Activated CD8-positive, alpha-beta memory T cell treated with anti-CD3 and anti-CD28 coated beads for 24 hours (primary cell): ENCODE results near the gene CASP8.
"Not testable (repeated sequence)": the region's sequence is repeated elsewhere in the genome, so short reads cannot be mapped to it uniquely, and the experiment has no call there.

Experiments used
- DNase-seq: peaks from one replicate; pipeline ENCODE4 v3.0.0-alpha.2; 2020

CASP8 gene

DNA sequence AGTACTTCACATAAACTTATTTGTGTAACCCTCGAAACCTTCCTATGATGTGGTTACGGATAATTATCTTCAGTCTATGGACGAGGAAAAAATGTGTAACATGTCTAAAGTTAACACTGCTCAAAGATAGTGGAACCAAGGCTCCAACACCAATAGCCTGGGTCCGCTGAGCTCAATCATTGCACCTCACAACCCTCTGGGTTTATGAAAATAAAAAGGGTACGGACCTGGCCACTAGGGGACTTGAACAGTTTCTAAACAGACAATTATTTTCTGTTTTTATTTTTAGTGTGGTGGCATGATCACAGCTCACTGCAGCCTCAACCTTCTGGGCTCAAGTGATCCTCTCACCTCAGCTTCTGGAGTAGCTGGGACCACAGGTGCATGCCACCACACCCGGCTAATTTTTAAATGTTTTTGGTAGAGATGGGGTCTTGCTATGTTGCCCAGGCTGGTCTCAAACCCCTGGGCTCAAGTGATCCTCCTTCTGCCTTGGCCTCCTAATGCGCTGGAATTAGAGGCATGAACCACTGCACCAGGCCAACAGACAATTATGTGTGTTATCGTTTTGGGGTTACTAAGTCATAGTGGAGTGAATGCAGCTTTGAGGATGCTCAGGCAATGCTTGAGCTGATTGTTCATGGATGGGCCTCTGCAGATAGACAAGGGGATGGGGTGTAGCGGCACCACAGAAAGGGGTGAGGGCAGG, 10.1 kb downstream of the CASP8 start:
- no peak for DNase-seq

DNA sequence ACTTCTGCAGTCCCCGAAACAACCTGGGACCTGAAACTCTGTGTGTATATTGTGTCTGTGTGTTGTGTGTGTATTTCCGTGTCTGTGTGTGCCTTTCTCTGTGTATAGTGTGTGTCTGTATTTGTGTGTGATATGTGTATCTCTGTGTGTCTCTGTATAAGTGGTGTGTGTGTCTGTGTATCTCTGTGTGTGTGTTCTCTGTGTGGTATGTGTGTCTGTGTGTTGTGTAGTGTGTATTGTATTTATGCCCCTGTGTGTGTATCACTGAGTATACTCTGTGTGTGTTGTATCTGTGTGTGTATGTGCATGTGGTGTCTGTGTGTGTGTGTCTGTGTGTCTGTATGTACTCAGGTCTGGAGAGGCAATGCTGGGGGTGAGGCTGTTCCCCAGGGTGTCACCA, 11.6 kb downstream of the CASP8 start:
- no peak for DNase-seq

DNA sequence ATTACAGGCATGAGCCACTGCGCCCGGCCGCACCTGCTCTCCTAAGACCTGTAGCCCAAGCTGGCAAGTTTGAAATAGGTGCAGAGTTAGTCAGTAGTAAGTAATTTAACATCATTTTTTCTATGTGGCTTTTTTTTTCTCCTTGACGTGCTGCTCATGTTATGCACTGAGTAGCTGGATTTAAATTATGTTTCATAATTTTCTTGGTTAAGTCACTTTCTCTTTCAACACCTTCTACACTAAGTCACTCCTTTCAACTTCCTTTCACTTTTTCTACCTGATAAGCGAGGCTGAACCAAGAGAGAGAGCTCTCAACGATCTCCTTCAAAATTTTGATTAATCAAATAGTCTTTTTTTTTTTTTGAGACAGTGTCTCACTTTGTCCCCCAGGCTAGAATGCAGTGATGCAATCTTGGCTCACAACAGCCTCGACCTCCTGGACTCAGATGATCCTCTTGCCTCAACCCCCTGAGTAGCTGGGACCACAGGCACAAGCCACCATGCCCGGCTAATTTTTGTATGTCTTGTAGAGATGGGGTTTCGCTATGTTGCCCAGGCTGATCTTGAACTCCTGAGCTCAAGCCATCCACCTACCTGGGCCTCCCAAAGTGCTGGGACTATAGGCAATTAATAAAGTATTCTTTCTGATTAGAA, 13.1 kb downstream of the CASP8 start:
- no peak for DNase-seq

DNA sequence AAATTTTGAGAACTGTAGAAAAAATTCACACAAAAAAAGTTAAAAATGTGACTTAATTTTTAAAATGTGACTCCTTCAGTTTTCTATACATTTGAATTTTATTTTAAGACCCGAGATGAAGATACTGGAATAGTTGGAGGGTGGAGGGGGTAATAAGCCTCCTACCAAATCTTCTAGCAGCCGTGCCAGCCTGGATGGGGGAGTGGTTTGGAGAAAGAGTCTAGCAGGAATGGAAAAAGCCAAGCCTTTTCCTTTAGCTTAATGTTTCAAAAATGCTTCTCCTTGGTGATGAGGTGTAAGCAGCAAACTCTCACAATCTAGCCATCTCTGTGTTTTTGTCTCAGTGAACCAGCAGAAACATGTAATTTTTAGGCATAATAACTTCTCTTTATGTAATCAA, 14.7 kb downstream of the CASP8 start:
- no peak for DNase-seq

DNA sequence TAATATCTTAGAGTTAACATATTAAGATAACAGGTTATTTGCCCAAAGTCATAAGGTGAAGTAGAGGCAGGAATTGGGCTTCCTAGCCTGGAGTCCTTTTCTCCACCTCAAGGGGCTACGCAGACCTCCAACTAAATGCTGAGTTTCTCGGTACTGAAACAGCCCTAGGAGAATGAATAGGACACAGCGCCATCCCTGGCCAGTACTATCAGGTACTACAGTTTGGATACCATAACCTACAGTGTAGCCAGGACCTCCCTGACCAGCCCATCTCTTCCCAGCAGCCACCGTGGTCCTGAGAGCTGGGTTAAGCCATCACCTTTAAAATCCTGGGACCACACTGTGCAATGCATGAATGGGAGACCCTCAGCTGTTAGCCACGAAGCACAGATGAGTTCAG, 15.7 kb downstream of the CASP8 start:
- DNase-seq, result no peak

DNA sequence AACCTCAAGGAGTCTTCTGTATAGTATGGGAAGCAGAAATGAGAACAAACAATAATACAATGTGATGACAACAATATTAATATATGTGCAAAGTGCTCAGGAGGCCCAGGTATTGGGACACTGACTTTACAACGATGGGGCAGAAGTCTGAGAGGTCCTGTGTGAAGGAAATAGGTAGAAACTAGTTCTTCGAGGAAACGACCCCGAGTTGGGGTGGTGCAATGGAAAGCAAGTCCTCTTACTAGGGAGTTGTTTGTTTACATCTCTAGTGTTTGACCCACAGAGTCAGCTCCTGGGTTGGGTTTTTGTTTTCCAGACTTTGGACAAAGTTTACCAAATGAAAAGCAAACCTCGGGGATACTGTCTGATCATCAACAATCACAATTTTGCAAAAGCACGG, 16.2 kb downstream of the CASP8 start:
- no peak for DNase-seq

DNA sequence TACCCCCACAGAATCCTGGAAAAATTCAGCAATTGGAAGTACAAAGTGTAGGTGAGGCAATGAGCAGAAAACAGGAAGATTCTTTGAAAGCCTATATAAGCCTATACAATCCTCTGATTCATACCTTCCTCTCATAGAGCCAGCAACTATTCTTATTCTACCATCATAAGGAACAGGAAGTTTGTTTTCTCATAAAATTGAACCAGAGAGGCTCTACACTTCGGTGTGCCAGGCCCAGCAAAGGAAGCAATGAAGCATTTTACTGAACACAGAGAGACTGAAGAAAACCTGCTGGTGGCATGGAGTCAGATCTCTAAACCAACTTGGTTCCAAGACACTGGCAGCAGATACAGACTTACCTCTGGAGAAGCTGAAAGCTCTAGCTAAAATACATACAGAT, 18.7 kb downstream of the CASP8 start:
- no peak for DNase-seq

DNA sequence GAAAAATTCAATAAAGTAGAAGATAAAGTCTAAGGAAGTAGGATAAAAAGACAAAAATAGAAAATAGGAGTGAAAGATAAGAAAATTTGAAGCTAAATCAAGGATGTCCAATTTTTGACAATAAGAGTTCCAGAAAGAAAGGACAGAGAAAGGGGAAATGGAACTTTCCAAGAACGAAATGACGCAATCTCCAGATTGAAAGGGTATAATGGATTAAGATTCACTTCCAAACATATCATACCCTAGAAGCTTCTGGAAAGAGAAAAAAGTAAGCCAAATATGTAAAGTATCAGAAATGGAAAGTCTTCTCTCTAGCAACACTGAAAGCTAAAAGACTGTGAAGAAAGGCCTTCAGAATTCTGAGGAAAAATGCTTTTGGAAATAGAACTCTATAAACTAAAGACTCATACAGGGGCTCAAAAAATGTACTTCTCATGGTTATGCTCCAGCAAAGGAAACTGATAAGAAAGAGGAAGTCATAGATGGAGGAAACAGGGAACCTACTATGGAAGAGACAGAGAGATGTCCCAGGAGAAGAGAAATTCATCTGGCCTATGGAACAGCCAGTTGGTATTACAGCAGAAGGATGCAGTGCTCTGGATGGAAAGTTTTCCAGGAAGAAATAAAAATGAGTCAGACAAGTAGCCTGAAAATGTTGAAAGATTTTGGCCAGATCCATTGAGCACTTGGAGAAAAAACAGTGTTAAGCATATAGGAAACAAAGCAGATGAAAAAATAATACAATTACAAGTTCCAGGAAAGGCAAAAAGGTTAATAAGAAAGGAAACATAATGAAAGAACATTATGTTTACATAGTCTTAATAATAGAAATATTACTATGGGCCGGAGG, 20.1 kb downstream of the CASP8 start:
- DNase-seq, result no peak

DNA sequence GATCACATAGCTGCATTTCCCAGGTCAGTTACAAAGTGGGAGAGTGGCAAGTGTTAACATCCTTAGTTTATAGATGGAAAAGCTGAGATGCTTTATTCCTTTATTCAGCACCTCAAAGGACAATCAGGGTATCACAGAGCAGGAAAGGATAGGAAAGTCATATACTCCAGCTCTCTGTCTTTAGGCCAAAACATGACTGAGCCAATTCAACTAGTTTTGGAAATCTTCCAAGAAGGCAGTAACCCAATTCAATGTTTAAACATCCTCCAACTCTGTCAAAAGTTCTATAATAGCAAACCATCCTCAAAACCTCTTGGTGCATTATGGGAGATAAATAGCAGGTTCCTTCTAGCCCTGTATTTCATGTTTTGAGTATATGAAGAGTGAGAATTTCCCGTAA, 25.2 kb downstream of the CASP8 start:
- DNase-seq, result no peak

DNA sequence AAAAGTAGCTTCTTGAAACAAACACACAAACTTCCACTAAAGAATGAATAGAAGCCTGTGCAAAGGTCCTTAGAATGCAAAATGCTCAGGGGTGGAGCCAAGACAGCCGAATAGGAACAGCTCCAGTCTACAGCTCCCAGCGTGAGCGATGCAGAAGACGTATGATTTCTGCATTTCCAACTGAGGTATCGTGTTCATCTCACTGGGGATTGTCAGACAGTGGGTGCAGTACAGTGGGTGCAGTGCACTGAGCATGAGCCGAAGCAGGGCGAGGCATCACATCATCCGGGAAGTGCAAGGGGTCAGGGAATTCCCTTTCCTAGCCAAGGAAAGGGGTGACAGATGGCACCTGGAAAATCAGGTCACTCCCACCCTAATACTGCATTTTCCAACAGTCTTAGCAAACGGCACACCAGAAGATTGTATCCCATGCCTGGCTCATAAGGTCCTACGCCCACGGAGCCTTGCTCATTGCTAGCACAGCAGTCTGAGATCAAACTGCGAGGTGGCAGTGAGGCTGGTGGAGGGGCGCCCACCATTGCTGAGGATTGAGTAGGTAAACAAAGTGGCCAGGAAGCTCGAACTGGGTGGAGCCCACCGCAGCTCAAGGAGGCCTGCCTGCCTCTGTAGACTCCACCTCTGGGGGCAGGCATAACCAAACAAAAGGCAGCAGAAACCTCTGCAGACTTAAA, 30.3 kb downstream of the CASP8 start:
- DNase-seq, result not testable (repeated sequence)

DNA sequence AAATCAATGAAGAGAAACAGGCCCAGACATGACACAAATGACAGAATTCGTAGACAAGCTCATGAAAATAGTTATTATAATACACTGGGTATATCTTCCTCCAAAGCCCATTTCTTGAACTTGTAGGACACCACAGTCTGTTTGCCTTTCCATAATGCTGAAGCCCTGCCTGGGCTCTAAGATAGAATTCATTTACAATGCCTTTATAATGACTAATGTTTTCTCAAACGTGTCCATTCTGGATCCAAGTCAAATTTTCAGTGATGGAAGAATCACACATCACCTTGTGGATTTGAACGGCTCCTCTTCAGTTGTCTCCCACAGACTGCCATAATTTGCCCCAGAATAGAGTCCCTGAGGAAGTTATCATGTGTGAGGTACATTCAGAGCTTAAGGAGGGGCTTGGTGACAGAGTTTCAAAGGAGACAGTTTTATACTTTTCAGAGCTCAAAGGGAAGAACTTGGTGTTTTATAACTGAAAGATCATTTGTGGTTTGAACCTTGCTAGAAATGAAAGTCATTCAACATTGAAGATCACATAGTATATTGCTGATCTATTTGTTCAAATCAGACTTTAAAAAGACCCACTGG, 38.2 kb downstream of the CASP8 start:
- no peak for DNase-seq

DNA sequence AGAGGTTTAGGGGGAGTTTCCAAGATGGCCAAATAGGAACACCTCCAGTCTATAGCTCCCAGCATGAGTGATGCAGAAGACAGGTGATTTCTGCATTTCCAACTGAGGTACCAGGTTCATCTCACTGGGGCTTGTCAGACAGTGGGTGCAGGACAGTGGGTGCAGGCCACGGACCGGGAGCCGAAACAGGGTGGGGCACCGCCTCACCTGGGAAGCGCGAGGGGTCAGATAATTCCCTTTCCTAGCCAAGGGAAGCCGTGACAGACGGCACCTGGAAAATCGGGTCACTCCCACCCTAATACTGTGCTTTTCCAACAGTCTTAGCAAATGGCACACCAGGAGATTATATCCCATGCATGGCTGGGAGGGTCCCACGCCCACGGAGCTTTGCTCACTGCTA, 39.6 kb downstream of the CASP8 start:
- DNase-seq, result not testable (repeated sequence)

DNA sequence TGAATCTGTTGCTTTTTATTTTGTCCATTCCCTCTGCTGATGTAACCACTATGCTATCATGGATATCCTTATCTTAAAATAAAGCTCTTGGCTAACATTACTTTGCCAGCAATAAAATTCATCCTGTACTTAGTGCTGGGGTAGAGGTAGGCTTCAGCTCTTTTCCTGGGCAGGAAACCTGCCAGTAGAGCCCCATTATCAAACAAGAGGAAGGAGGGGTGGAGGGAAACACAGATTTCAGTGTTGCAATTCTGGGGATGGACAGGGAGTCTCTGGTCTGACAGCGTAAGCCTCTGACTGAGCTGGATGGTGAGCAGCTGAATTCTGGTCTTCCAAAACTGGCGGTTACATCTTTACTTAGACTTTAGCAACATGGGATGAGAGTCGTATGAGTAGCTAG, 47.5 kb downstream of the CASP8 start:
- no peak for DNase-seq

DNA sequence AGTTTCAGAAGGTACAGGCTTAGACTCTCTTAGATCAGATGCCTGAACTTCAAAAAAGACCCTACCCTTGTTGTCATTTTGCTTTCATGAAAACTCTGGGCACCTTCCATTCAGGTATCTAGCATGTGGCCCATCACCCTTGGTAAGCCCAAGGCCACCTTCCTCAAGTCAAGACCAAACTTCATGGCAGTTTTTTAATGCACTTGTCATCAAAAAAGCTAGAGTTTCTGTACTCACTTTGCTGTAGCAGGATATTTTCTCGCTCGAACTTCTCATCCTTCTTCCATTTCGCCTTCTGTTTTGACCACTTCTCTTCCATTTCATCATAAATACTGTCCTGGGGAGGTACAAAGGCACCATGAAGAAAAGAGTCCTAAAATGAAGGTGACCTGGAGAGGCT, 48.6 kb downstream of the CASP8 start:
- DNase-seq, result no peak

DNA sequence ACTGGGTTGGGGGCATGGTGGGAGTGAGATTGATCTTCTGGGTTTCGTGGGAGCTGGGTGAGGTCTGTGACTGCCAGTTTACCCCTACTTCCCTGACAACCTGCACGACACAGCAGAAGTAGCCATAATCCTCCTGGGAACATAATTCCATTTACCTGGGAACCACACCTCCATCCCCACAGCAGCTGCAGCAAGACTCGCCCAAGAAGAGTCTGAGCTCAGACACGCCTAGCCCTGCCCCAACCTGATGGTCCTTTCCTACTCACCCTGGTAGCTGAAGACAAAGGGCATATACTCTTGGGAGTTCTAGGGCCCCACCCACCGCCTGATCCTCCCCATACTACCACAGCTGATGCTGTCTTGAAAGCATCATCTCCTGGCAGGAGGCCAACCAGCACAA, 53.0 kb downstream of the CASP8 start:
- no peak for DNase-seq

DNA sequence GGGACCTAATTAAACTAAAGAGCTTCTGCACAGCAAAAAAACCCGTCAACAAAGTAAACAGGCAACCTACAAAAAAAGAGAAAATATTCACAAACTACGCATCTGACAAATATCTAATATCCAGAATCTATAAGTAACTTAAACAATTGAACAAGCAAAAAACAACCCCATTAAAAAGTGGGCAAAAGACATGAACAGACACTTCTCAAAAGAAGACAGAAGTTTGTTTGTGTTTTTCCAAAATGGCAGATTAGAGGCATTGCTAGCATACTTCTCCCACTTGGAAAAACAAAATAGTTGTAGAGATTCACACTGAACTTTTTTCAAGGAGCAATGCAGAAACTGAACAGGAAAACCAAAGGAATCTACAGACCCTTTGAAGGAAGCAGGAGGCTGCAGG, 59.2 kb downstream of the CASP8 start:
- no peak for DNase-seq

DNA sequence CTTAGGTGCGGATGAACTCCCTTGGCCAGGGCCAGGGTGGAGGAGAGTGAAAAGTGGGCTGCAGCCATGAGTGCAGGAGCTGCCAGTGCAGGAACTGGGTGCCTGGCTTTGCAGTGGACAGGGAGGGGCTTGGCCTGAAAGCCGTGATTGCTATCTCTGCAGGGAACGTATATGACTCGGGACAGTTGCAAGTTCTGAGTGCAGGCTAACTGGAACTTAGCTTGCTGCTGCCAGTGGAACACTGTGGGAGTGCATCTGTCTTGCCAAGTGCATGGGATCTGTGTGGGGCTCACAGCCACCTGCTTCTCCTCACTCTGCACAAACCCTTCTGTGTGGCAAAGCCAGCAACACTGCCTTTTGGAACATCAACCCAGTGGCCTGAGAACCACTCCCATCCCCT, 59.9 kb downstream of the CASP8 start:
- DNase-seq, result no peak

DNA sequence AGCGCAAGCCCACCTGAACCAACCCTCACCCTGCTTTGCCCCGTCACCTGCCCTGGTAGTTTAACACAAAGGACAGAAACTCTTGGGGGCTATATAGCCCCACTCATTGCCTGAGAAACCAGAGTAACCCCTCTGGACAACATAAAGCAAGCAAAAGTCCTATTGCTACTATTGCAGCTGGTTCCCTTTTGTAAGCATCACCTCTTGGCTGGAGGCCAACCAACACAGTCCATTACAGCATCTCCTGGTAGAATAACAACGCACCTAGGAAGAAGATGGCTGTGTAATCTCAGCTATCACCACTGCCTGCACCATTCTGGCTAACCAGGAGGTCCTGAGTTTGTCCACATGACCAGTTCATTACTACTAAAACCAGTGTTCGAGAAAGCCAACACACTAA, 60.4 kb downstream of the CASP8 start:
- DNase-seq, result no peak

DNA sequence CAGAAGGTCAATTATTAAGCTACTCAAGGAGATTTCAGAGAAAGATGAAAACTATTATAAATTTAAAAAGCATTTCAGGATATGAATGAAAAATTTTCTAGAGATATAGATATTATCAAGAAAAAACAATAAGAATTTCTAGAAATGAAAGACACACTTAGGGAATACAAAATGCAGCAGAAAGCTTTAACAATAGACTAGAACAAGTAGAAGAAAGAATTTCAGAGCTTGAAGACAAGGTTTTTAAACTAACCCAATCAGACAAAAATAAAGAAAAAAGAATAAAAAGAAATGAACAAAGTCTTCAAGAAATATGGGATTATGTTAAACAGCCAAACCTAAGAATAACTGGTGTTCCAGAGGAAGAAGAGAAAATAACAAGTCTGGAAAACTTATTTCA, 62.4 kb downstream of the CASP8 start:
- DNase-seq, result no peak

DNA sequence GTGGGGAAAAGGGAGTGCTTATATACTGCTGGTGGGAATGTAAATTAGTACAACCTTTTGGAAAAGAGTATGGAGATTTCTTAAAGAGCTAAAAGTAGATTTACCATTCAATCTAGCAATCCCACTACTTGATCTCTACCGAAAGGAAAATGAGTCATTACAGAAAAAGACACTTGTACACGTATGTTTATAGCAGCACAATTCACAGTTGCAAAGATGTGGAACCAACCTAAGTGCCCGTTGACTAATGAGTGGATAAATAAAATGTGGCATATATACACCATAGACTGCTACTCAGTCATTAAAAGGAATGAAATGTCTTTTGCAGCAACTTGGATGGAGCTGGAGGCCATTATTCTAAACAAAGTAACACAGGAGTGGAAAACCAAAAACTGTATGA, 67.3 kb downstream of the CASP8 start:
- DNase-seq, result no peak

DNA sequence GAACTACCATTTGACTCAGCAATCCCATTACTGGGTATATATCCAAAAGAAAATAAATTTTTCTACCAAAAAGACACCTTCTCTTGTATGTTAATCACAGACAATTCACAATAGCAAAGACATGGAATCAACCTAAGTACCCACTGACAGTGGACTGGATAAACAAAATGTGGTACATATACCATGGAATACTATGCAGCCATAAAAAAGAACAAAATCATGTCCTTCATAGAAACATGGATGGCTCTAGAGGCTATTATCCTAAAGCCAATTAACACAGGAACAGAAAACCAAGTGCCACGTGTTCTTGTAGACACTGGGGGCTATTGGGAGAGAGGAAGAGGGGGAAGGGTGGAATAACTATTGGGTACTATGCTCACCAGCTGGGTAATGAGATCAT, 69.1 kb downstream of the CASP8 start:
- no peak for DNase-seq
